ENCODE data around the gene CDC20B. TPM values are rescaled to one million over a fixed set of nuclear protein-coding genes. Genes with fewer than 3 reads are reported as not detected.

CDC20B gene
- total and polyA plus RNA-seq, 2 experiments from 2014 or later, result not detected

- Histone ChIP-seq H2AFZ (peak overlapping the region; percentile 93), H4K20me1 (replicated peaks; ENCODE audit: insufficient read depth) (peaks cover 15% of the 10 kb centered on the region; the same call in 1 of the 2 replicates), H3K27me3 (ENCODE audit: insufficient read depth) (peaks cover 94% of the 10 kb centered on the region), H3K79me2 (replicated peaks; ENCODE audit: insufficient read depth) (no peaks in the 10 kb centered on the region), H3K4me2 (peak overlapping the region; percentile 89), H3K27ac (ENCODE audit: low read depth) (no peak overlapping the region), H3K4me3 (peak overlapping the region; percentile 67), H3K36me3 (ENCODE audit: insufficient read depth) (no peaks in the 10 kb centered on the region), H3F3A (replicated peaks; ENCODE audit: low read depth) (0 out of 2 replicates have a peak, but pooled peaks cover 3% of the 10 kb centered on the region), H3K9me2 (ENCODE audit: insufficient read depth) (no peaks in the 10 kb centered on the region), H3K4me1 (ENCODE audit: insufficient read depth) (peaks cover 14% of the 10 kb centered on the region; the same call in 1 of the 2 replicates)
- ATAC-seq (peak; percentile 90), DNase-seq (ENCODE audit: low spot score) (peak; percentile 93)
- Mint-ChIP-seq H3K27ac (no peak overlapping the region), H3K9me3 (no peaks in the 10 kb centered on the region), H3K27me3 (ENCODE audit: insufficient read depth, low read depth, poor library complexity) (peaks cover 62% of the 10 kb centered on the region), H3K36me3 (ENCODE audit: low read depth) (no peaks in the 10 kb centered on the region), H3K4me1 (peaks cover 28% of the 10 kb centered on the region; the same call in 2 of the 3 replicates), H3K4me3 (peak overlapping the region; percentile 77)
- TF ChIP-seq, protein P1, sequence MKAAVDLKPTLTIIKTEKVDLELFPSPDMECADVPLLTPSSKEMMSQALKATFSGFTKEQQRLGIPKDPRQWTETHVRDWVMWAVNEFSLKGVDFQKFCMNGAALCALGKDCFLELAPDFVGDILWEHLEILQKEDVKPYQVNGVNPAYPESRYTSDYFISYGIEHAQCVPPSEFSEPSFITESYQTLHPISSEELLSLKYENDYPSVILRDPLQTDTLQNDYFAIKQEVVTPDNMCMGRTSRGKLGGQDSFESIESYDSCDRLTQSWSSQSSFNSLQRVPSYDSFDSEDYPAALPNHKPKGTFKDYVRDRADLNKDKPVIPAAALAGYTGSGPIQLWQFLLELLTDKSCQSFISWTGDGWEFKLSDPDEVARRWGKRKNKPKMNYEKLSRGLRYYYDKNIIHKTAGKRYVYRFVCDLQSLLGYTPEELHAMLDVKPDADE (IDR thresholded peaks at IDR 0.05), result no peak
- TF ChIP-seq EZH2 (IDR thresholded peaks at IDR 0.05; ENCODE audit: low read depth, unreplicated experiment), result peak; percentile 69
Measured at GRCh38 chr5:55176176-55176818, 3.3 kb upstream of the CDC20B start.

- Mint-ChIP-seq H3K27me3 (ENCODE audit: insufficient read depth, low read depth, poor library complexity) (peaks cover 65% of the 10 kb centered on the region), H3K36me3 (ENCODE audit: low read depth) (no peaks in the 10 kb centered on the region), H3K4me1 (peaks cover 28% of the 10 kb centered on the region; the same call in 2 of the 3 replicates), H3K4me3 (peak overlapping the region; percentile 77), H3K9me3 (no peaks in the 10 kb centered on the region), H3K27ac (no peak overlapping the region)
- Histone ChIP-seq H2AFZ (peak overlapping the region; percentile 93; the same call in 1 of the 2 replicates), H3F3A (replicated peaks; ENCODE audit: low read depth) (0 out of 2 replicates have a peak, but pooled peaks cover 3% of the 10 kb centered on the region), H3K79me2 (replicated peaks; ENCODE audit: insufficient read depth) (no peaks in the 10 kb centered on the region), H3K9me2 (ENCODE audit: insufficient read depth) (no peaks in the 10 kb centered on the region), H3K4me1 (ENCODE audit: insufficient read depth) (peaks cover 14% of the 10 kb centered on the region; the same call in 1 of the 2 replicates), H4K20me1 (replicated peaks; ENCODE audit: insufficient read depth) (peaks cover 15% of the 10 kb centered on the region; the same call in 1 of the 2 replicates), H3K4me3 (peak overlapping the region; percentile 67), H3K27ac (ENCODE audit: low read depth) (no peak overlapping the region), H3K4me2 (peak overlapping the region; percentile 89), H3K27me3 (ENCODE audit: insufficient read depth) (peaks cover 88% of the 10 kb centered on the region), H3K36me3 (ENCODE audit: insufficient read depth) (no peaks in the 10 kb centered on the region)
- DNase-seq (ENCODE audit: low spot score) (peak; percentile 68), ATAC-seq (no peak)
- no peak for TF ChIP-seq POLR2AphosphoS5 (IDR thresholded peaks at IDR 0.05; ENCODE audit: low read depth)
- no peak for TF ChIP-seq STAT1 (IDR thresholded peaks at IDR 0.05; ENCODE audit: unreplicated experiment)
- no peak for TF ChIP-seq NANOG (IDR thresholded peaks at IDR 0.05; ENCODE audit: borderline replicate concordance)
- no peak for TF ChIP-seq JUNB (IDR thresholded peaks at IDR 0.05; ENCODE audit: unreplicated experiment)
- no peak for TF ChIP-seq REST (IDR thresholded peaks at IDR 0.05; ENCODE audit: unreplicated experiment)
- TF ChIP-seq, protein P1 (IDR thresholded peaks at IDR 0.05), result no peak
- no peak for TF ChIP-seq CREB1 (CRISPR knock-in tag; IDR thresholded peaks at IDR 0.05; ENCODE audit: low read depth)
- TF ChIP-seq EZH2 (IDR thresholded peaks at IDR 0.05; ENCODE audit: low read depth, unreplicated experiment), result no peak
- TF ChIP-seq CTCF (conservative IDR thresholded peaks at IDR 0.05; ENCODE audit: low read depth in 2 of 2), result no peak
Measured at GRCh38 chr5:55175781-55176175, 2.8 kb upstream of the CDC20B start.
